HFF-Myc (cell line): ENCODE results near the gene PDCD6IP.

Experiments used
- DNase-seq: peaks from one replicate; pipeline ENCODE4 v3.0.0-alpha.2; 2011; ENCODE audit warnings: low read depth; ENCODE audit errors: extremely low read depth
- H3K4me3 ChIP-seq: replicated peaks from 2 replicates; pipeline ENCODE4 v1.5.1; 2011; ENCODE audit warnings: low read depth, mild to moderate bottlenecking, control low read depth, low read length
- TF ChIP-seq, protein P1 (sequence below): IDR thresholded peaks from 2 replicates; pipeline ENCODE4 v1.5.1; 2012; ENCODE audit warnings: mild to moderate bottlenecking, low read depth, low read length, control low read depth; ENCODE audit errors: missing control alignments

Gene PDCD6IP

DNA sequence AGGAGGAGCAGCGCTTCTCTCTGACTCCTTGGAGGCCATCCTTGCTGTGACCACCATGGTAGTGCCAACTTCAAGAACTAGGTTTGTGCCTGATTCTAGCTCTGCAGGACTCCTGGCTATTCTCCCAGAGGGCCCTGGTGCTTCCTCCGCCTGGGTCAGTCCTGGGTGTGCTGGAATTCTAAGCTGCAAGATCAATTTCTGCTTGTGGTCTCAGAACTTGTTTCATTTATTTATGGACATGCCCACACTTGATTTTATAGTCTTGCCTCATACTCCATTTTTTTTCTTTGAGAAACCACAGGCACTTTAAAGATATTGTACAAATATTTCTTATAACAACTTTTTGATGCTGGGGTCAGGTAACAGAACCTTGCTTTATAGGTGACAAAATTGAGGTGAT is 87.6 kb downstream of the PDCD6IP start:
- no peak for DNase-seq
- H3K4me3 ChIP-seq = no peak overlapping the region
- TF ChIP-seq, protein P1, sequence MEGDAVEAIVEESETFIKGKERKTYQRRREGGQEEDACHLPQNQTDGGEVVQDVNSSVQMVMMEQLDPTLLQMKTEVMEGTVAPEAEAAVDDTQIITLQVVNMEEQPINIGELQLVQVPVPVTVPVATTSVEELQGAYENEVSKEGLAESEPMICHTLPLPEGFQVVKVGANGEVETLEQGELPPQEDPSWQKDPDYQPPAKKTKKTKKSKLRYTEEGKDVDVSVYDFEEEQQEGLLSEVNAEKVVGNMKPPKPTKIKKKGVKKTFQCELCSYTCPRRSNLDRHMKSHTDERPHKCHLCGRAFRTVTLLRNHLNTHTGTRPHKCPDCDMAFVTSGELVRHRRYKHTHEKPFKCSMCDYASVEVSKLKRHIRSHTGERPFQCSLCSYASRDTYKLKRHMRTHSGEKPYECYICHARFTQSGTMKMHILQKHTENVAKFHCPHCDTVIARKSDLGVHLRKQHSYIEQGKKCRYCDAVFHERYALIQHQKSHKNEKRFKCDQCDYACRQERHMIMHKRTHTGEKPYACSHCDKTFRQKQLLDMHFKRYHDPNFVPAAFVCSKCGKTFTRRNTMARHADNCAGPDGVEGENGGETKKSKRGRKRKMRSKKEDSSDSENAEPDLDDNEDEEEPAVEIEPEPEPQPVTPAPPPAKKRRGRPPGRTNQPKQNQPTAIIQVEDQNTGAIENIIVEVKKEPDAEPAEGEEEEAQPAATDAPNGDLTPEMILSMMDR = no peak

DNA sequence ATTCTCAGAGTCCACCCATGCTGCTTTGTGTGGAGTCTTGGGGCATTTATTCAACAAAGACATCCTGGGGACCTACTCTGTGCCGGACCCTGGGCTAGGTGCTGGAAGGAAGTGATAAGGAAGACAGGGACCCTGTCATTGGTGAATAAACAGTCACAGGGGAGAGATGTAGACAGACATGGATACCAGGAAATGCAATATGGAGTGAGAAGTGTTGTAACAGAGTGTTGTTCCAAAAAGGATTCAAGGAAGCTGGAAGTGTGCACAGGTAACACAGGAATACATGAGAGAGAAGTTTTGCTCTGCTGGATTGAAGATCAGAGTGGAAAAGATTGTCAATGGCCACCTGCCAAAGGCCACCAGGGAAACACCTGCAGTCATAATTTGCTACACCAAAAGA is 89.0 kb downstream of the PDCD6IP start:
- no peak overlapping the region for H3K4me3 ChIP-seq
- DNase-seq = no peak
- TF ChIP-seq, protein P1 = no peak

DNA sequence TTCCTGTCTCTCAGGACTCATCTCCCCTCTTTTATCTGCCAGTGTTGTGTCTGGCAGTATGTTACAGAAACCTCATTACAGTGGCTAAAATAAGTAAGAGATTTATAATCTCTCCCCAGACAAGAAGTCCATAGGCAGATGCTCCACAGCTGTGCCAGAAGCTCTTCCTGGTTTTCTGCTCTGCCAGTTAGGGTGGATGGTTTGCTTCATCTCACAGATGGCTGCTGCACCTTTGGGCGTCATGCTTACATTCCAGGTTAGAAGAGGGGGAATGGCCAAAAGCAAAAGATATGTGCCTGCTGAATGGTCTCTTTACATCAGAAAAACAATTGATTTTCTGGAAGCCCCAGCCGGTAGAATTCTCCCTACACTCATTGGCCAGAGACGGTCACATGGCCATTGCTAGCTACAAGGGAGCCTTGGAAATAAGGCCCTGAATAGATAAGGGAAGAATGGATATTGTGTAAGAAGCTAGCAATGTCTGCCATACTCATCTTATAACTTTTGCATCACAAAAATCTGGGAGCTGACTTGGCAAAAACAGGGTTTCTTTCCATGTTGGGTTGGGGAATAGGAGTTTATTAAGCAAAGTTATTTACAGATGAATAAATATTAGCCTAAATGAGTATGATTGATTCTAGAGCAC is 91.1 kb downstream of the PDCD6IP start:
- no peak overlapping the region for H3K4me3 ChIP-seq
- DNase-seq = no peak
- TF ChIP-seq, protein P1 = no peak

DNA sequence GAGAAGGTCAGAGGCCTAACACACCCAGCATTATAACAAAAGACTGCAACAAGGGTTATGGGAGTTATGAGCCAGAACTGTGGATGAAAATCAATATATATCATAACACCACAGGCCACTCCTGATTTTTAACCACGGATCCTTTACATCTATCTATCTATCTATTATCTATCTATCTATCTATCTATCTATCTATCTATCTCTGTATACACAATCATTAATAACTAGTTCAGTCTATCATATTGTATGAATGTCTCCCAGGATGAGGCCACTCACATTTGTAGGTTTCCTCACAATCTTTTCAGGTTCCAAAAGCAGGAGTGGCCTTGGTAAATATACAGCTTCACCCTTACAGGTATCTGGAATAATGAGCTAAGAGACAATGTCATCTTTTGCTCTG is 94.2 kb downstream of the PDCD6IP start:
- no peak for DNase-seq
- TF ChIP-seq, protein P1 = no peak
- no peak overlapping the region for H3K4me3 ChIP-seq

DNA sequence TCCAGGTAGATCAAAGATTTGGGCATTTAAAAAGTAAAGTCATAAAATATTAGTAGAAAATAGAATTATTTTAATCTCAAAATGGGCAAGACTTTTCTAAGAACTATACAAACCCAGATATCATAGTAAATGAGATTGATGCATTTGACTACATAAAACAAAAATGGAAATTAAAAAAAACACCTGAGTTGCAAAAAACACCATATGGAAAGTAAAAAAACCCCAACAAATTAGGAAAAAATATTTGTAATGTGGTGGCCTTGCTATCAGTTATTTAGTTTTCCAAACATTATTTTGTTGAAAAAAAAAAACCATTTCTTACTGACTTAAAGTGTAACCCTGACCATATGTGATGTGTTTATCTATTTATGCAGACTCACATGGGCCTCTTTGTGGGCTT is 97.2 kb downstream of the PDCD6IP start:
- H3K4me3 ChIP-seq = no peak overlapping the region
- no peak for DNase-seq
- TF ChIP-seq, protein P1 = no peak

DNA sequence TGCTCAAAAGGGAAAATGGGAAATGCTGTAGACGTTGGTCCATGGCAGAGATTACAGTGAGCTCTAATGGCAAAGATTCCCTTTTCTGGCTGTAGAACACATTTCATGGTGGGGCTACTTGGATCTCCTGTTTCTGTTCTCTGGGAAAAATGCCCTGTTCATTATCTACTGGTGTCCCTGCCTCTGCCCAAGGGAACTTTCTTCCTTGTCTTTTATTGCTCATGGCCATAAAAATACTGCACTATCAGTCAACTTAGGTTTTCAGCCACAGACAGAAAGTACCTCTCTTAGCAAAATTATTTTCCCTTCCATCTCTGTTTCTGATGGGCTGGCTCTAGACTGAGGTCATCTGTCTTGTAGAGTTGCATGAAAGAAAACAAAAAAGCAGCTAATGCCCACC is 98.9 kb downstream of the PDCD6IP start:
- no peak overlapping the region for H3K4me3 ChIP-seq
- TF ChIP-seq, protein P1 = no peak
- no peak for DNase-seq

DNA sequence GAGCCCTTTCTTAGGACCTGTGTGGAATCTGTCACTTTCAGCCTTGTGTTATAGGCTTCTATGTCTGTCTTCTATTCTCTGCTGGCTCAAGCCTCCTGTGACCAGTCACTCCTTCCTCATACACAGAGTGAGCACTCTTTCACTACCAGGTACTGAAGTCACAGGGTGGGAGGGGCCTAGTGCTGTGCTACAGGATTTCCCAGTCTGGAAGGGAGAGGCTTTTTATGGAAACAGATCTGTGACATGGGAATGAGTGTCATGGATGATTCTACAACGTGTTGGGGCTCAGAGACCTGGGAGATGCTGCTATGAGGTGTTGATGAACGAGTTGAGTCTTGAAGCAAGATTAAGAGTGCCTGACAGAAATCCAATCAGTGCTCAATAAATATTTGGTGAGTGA is 100.5 kb downstream of the PDCD6IP start:
- TF ChIP-seq, protein P1 = no peak
- no peak overlapping the region for H3K4me3 ChIP-seq
- no peak for DNase-seq
